Activated T-cell treated with anti-CD3 and anti-CD28 coated beads for 24 hours (primary cell): Measurements from ENCODE around the gene TSHB.
A peak's percentile ranks its signal among the peaks of the same experiment; 100 is the strongest.
"Not testable (repeated sequence)": the region's sequence is repeated elsewhere in the genome, so short reads cannot be mapped to it uniquely, and the experiment has no call there.

Experiments
- DNase-seq: peaks from one replicate; pipeline ENCODE4 v3.0.0-alpha.2; 2020; ENCODE audit warnings: low read depth

Gene TSHB

DNA sequence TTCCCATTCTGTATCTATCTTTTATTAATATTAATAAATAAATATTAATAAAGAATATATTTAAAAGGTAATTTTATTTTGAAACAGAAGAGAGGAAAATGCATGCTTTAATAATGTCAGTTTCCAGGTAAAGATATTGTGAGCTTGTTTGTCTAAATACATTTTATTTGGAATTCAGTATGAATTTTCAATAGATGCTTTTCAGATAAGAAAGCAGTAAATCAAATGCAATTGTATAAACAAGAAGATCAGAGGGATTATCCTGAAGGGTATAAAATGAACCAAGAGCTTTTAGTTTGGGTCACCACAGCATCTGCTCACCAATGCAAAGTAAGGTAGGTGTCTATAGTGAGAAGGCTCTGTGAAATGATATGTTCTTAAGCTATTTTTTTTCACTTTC, at the start of gene TSHB:
TSS of gene TSHB (plus strand) at position 301 of the 400 bp plus-strand sequence. CDS start 3,537 bp downstream, outside the sequence.
- no peak for DNase-seq

DNA sequence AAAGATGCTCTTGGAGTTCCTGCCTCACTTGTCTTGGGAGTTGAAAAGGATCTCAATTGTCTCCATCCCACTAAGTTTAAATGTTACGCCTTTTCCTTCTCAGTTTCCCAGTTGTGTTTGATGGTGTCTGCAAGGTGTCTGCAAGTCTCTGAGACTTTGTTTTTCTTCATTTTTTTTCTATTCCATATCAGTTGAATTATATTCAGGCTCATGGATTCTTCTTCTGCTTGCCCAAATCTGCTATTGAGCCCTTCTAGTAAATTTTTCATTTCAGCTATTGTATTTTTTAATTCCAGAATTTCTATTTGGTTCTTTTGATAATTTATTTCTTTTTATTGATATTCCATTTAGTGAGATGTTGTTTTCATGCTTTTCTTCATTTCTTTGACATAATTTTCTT, 47.4 kb upstream of the TSHB start:
- no peak for DNase-seq

DNA sequence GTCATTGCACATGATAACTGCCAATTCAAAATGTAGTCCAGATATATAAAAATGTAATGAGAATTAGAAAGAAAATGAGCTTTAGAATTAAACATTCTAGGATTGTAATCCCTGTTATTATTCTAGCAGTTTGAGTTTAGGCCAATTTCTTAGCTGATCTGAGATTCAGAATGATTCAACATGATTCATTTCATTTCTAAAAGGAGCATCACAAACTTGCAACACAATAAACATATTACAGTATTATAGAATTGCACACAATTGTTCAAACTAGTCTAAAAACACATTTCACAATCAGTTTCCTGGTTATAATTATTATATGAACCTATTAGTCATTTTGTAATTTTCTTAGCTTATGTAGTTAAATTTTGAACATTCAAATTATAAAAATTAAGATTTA, 43.3 kb upstream of the TSHB start:
- no peak for DNase-seq

DNA sequence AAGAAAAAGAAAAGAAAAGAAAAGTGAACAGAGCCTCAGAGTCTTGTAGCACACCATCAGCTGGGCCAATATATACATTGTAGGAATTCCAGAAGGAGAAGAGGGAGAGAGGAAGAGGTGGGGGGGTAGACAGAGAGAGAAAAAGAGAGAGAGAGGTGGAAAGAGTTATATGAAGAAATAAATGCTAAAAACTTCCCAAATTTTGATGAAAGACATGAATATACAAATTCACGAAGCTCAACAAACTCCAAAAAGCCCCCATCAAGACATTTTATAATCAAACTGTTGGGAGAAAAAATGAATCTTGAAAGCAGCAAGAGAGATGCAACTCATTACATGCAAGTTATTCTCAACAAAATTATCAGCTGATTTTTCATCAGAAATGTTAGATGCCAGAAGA, 41.5 kb upstream of the TSHB start:
- DNase-seq, result no peak

DNA sequence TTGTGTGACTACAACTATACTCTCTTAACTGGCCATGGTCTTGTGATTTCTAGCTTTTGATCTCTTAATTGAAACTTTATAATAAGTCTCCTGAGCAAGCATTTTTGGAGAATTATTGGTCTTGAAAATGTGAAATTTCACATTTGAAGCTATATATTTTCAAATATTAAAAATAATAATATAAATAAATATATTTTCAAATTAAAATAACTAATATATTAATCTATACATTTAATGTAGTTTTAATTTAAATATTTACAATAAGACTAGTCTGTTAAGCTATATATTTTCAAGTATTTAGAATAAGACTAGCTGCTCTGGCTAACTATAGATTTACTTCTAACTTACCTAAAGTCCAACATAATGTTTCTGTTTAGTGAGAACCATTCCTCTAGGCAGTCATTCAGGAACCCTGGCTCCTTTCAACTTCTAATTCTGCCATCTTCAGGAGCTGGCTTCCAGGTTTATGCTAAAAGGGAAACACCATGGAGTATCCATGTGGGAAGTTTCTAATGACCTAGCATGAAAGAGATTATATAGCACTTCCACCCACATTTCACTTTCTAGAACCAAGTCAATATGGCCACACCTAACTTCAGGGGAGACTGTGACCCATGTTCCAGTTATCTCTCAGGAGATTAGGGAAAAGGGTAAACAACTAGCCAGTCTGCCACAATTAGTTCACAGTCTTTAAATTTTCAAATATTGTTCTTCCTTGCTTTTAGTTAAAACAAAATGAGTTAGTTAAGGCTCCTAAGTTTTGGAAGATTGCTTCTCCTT, 31.9 kb upstream of the TSHB start:
- no peak for DNase-seq

DNA sequence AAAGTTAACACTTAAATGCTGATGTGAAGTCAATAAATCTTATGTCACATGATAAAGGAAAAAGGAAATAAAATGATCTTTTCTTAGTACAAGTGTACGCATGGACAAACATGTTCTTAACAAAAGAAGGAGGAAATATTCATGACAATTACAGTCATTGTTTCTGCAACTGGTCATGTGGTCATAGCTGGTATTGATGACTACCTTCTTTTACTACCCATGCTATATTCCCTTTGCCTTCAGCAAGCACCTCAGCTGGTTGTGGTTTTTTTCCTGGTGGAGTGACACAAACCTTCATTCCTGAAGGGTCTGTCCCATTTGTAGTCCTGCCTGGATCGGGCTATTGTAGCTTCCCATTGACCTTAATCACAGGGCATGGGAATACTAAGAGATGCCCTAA, 23.4 kb upstream of the TSHB start:
- no peak for DNase-seq

DNA sequence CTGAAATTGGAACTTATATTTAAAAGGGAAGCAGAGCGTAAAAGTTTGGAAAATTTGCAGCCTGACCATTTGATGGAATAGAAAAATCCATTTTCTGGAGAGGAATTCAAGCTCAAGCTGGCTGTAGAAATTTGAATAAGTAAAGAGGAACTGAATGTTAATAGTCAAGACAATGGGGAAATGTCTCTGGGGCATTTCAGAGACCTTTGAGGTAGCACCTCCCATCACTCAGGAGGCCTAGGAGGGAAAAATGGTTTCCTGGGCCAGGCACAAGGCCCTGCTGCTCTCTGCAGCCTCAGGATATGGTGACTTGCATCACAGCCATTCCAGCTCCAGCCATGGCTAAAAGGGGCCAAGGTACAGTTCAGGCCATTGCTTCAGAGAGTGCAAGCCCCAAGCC, 17.6 kb upstream of the TSHB start:
- DNase-seq, result no peak

DNA sequence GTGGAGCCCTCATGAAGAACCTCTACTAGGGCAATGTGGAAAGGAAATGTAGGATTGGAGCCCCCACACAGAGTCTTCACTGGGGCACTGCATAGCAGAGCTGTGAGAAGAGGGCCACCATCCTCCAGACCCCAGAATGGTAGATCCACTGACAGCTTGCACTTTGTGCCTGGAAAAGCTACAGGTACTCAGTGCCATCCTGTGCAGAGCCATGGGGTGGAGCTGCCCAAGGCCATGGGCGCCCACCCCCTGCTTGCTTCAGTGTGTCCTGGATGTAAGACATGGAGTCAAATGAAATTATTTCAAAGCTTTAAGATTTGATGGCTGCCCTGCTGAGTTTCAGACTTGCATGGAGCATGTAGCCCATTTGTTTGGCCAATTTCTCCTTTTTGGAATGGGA, 17.2 kb upstream of the TSHB start:
- no peak for DNase-seq

DNA sequence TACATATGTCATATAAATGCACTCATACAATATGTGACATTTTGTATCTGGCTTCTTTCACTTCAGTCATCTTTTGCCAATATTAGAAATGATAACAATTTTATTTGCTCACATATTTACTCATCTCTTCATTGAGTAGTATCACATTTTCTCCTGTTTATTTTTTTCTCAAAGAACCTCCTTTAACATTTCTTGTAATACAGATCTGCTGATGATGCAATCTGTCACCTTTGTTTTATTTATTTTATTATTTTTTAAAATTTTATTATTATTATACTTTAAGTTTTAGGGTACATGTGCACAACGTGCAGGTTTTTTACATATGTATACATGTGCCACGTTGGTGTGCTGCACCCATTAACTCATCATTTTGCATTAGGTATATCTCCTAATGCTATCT, 15.8 kb upstream of the TSHB start:
- DNase-seq, result no peak

DNA sequence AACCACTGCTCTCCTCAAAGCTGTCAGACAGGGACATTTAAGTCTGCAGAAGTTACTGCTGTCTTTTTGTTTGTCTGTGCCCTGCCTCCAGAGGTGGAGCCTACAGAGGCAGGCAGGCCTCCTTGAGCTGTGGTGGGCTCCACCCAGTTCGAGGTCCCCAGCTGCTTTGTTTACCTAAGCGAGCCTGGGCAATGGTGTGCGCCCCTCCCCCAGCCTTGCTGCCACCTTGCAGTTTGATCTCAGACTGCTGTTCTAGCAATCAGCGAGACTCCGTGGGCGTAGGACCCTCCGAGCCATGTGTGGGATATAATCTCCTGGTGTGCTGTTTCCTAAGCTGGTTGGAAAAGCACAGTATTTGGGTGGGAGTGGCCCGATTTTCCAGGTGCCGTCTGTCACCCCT, 10.1 kb upstream of the TSHB start:
- DNase-seq, result not testable (repeated sequence)

DNA sequence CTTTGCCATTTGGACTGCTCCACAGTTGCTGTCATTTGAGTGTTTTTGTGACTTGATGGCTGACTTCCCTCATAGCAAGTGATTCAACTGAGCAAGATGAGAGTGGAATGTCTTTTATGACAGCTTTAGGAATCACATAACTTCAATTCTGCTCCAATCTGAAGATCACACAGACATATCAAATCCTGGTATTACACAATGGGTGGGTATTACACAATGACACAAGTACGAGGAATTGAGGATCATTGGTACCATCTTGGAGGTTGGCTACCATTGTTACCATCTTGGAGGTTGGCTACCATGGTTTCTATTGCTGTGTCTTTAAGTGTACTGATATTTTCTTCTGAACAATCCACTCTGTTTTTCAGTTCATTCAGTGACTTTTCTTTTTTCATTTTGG, 8.5 kb upstream of the TSHB start:
- DNase-seq, result no peak

DNA sequence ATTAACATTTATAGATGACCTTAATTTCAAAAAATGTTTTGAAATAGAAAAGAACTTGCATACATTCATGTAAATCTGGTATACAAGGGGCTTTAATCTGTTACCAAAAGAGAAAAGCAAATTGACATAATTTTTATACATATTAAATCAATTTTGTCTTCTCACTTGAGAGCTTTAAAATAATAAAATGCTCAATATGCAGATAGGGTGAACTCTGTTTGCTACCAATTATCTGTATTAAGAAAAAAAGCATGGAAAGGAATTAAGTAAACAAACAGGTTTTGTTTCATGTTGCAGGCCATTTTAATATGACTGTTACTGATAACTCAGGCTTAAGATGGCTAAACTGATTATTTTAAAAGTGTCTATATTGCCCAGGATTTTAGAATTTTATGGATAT, 6.0 kb upstream of the TSHB start:
- DNase-seq, result no peak

DNA sequence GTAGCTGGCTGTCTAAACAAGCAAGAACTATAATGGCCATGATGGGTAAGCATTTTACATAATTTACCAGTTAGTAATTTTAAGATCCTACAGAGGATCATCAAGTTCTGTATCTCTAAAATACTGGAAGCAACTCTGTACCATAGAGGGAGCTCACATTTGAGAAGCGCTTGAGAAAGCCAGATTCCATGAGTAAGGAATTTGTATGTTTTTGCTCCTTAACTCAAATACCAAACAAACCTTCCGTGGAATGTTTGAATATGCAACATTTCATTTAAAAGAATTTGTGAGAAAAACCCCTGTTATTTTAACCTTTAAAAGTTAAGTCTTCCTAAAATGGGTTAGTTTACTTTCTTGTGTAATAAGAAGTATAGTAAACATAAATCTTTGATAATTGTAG, 2.0 kb downstream of the TSHB start:
- no peak for DNase-seq

DNA sequence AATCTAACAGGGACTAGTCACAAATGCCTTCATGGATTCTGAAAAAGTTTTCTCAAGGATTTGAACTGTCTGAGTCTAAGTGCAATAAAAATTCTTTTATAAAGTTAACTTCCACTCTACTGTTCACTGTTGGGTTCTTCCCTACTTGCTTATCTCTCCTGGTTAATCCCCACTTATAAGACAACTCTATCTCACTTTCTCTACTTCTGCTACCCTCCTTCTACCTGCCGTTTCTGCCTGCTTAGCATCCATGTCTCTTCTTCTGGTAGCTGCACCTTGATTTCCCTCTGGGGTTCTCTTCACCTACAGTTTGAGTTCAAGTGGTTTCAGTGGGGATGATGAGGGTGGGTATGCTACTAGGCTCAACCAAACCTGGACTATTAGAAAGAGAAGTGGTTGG, 6.0 kb downstream of the TSHB start:
- no peak for DNase-seq

DNA sequence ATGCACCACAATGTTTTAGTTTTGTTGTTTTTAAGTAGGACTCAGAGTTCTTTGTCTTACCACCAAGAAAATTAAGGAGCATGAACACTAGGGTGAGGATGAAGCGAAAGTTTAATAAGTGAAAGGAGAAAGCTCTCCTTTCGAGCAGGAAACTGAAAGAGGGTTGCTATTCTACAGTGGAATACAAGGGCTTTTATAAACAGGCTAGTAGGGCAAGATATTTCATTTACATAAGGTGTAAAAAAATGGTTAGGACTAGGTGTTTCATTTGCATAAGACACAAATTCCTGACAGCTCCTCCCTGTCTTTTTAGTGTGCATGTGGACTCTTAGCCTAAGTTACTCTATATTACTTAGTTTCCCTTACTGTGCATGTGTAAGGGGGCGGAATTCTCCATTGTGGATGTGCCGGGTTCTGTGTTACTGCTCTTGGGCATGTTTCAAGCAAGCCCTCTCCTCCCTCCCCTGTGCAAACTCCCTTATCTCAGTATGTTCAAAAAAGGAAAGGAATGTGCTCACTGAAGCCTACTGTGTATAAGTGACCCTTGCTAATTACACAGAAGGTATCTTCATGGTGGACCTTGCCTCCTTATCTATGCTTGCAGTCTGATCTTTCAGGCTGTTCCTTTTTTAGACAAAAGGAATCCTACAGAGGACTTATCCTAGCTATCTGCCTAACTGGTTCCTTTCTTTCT, 7.3 kb downstream of the TSHB start:
- DNase-seq, result no peak

DNA sequence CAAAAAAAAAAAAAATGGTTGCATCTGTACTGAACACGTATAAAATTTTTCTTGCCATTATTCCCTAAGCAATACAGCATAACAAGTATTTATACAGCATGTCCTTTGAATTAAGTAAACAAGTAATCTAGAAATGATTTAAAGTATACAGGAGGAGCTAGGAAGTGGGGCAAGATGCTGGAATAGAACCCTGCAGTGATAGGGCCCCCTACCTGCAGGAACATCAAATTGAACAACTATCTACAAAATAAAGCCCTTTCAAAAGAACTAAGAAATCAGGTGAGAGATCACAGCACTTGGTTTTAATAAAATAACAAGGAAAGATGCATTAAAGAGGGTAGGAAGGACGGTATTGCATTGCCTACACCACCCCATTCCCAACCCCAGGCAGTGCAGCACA, 10.9 kb downstream of the TSHB start:
- DNase-seq, result no peak

DNA sequence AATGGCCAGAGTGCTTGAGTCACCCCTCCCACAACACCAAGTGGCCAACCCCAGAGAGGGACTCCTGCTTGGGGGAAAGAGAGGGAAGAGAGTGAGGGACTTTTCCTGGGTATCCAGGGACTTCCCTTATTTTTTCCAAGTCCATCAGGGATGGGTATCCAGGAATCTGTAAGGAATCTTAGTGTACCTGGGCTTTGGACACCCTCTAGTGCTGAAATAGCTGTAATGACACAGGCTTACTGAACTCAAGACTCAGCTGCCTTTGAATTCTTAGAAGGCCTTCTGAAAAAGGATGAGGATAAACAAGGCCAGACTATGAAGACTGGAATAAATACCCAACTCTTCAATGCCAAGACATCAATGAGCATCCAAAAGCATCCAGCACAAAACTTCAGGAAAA, 12.0 kb downstream of the TSHB start:
- DNase-seq, result no peak

DNA sequence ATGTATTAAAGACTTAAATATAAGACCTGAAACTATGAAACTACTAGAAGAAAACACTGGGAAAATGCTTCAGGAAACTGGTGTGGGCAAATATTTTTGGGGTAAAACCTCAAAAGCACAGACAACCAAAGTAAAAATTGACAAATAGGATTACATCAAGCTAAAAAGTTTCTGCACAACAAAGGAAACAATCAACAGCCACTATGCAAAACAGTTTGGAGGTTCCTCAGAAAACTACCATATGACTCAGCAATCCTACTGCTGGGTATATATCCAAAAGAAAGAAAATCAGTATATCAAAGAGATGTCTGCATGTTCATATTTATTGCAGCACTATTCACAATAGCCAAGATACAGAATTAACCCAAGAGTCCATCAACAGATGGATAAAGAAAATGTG, 17.1 kb downstream of the TSHB start:
- no peak for DNase-seq

DNA sequence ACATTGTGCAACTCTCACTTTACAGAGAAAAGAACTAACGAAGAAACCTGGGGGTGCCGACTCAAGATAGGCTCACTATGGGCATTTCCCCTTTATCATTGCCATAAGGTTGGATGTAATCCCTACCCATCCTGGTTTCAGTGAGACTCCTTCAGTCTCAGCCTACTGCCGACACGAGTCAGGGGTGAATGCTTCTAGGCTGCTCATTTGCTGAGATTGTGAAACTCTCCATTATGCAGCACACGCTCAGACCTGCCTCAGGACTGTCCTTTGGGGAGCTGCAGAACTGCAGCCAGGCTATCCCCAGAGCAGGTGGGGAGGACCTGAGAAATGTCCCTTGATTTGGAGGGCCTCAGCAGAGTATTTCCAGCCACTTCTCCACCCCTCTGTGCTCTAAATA, 22.2 kb downstream of the TSHB start:
- DNase-seq, result no peak

DNA sequence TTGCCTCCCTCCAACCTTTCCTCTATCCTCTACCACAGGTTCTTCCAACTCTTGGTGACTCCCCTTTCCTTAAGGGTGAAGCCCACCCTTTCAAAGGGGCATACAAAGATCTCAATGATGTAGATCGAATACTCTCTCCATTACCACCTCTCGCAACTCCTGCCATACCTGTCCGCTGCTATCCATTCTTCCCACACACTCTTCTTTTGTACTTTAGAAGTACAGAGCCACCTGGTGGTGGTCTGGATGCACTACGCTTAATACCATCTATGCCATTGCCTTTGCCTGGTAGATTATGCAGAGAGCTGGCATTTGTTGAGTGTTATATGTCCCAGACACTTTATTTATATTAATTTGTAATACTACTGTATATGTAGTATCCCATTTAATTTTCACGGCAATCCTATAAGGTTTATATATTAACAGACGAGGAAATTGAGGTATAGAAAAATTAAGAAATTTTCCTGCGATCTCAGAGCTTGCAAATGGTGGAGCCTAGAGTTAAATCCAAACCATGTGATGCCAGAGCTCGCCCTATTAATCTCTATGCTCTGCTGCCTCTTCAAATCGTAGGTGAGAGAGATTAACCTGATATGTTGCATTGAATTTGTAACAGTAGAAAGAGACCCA, 22.9 kb downstream of the TSHB start:
- peak; percentile 45 for DNase-seq

DNA sequence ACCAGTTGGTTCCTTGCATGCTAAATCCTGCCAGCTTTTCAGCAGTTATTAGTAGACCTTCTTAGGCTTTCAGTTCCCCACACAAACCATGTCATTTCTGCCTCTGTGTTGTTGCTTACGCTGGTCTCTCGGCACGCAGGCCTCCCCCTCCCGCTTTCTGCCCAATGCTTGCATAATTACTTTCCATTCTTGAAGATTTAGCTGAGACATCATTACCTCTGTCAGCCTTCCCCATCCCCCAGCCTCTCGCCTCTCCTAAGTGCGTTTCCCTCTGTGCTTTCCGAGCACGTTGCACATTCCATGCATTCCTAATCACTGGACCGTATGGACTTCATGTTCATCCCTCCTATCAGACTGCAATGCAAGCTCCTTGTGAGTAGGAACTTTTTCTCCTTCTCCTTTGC, 26.8 kb downstream of the TSHB start:
- no peak for DNase-seq

DNA sequence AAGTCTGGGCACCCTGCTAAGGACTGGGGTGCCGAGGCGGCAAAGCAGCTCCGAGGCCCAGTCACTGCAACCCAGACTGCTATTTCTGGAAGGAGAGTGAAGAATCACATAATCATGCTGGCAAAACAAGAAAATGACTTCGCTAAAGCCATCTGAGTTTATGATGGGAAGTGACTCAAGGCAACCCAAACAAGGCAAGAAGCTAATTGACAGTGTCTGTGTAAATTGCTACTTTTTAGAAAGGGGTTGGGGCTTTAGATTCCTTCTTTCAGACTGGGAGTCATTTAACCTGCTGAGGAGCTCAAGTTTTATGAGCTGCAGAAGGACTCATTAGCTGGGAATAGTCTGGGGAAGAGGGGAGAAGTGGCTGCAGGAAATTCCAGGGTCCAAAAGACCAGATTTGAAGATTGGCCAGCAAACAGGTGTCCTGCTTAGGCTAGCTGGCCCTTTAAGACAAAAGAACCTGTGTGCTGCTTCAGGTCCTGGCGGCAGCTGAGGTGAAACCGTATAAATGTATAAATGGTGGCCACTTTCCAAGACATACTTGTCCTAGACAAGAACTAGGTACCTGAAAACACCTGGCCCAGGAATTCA, 28.1 kb downstream of the TSHB start:
- DNase-seq, result no peak

DNA sequence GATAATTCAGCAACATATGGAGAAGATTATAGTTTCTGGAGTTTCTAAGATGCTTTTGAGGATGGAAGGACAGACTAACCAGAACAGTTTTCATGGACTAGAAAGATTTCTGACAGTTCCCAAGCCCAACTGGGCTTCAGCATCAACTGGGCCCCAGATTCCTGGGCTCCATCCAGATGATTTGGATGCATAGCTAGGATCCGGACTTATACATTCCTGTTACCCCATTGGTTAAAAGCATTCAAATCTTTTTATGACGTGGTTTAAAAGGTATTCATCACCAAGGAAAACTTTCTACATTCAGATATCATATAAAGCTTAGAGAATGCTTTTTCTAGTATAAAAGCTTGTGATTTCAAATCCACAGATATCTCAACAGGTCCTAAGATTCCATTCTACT, 29.7 kb downstream of the TSHB start:
- no peak for DNase-seq
